ENCODE data around the gene PDGFA.

PDGFA gene

GRCh38 chr7:556837-557557 is 37.4 kb upstream of the PDGFA start:
- TF ChIP-seq, protein P1, sequence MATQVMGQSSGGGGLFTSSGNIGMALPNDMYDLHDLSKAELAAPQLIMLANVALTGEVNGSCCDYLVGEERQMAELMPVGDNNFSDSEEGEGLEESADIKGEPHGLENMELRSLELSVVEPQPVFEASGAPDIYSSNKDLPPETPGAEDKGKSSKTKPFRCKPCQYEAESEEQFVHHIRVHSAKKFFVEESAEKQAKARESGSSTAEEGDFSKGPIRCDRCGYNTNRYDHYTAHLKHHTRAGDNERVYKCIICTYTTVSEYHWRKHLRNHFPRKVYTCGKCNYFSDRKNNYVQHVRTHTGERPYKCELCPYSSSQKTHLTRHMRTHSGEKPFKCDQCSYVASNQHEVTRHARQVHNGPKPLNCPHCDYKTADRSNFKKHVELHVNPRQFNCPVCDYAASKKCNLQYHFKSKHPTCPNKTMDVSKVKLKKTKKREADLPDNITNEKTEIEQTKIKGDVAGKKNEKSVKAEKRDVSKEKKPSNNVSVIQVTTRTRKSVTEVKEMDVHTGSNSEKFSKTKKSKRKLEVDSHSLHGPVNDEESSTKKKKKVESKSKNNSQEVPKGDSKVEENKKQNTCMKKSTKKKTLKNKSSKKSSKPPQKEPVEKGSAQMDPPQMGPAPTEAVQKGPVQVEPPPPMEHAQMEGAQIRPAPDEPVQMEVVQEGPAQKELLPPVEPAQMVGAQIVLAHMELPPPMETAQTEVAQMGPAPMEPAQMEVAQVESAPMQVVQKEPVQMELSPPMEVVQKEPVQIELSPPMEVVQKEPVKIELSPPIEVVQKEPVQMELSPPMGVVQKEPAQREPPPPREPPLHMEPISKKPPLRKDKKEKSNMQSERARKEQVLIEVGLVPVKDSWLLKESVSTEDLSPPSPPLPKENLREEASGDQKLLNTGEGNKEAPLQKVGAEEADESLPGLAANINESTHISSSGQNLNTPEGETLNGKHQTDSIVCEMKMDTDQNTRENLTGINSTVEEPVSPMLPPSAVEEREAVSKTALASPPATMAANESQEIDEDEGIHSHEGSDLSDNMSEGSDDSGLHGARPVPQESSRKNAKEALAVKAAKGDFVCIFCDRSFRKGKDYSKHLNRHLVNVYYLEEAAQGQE (IDR thresholded peaks at IDR 0.05; ENCODE audit: insufficient read depth in 1 of 2, low read depth in 2 of 2, low read length in 2 of 2): no peak
- no peak for TF ChIP-seq SIN3A (IDR thresholded peaks at IDR 0.05; ENCODE audit: borderline replicate concordance, insufficient read depth, low read length)
- no peak for TF ChIP-seq POLR2AphosphoS5 (IDR thresholded peaks at IDR 0.05; ENCODE audit: low read depth, low read length)
- TF ChIP-seq TAF1 (IDR thresholded peaks at IDR 0.05; ENCODE audit: borderline replicate concordance, insufficient read depth, low read length): no peak

DNA sequence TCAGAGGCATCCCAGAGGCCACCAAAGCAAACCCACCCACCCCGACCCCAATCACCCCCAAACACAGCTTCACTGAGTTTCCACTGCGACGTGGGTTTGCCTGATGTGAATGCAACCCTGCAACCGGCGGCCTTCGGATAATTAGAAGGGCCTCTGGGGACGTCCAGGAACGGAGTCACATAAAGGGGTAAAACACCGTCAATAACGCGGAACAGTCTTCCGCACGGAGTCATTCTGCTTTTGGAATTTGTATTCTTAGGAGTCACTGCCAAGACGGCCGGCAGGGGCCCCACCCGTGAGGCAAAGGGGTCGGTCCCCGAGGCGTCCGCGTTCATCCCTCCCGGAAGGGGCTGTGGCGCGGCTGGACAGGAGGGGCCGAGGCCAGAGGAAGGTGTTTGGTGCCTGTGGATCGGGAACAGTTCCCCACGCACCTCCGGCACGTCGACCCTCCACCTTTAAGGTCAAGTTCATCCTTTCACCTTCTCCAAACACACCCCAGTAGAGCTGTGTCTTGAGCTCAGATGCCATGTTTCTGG is 36.7 kb upstream of the PDGFA start:
- TF ChIP-seq POLR2AphosphoS5 (IDR thresholded peaks at IDR 0.05; ENCODE audit: low read depth, low read length): no peak
- TF ChIP-seq FOXP2 (optimal IDR thresholded peaks at IDR 0.05; ENCODE audit: borderline replicate concordance, extremely low read depth, extremely low read length, insufficient read depth): no peak
- TF ChIP-seq, protein P1 (IDR thresholded peaks at IDR 0.05; ENCODE audit: insufficient read depth in 1 of 2, low read depth in 2 of 2, low read length in 2 of 2): no peak
- no peak for TF ChIP-seq TAF1 (IDR thresholded peaks at IDR 0.05; ENCODE audit: borderline replicate concordance, insufficient read depth, low read length)
- no peak for TF ChIP-seq SIN3A (IDR thresholded peaks at IDR 0.05; ENCODE audit: borderline replicate concordance, insufficient read depth, low read length)

- TF ChIP-seq POLR2AphosphoS5 (IDR thresholded peaks at IDR 0.05; ENCODE audit: low read depth, low read length) (no peak), SIN3A (IDR thresholded peaks at IDR 0.05; ENCODE audit: borderline replicate concordance, insufficient read depth, low read length) (no peak), TAF1 (IDR thresholded peaks at IDR 0.05; ENCODE audit: borderline replicate concordance, insufficient read depth, low read length) (no peak), FOXP2 (optimal IDR thresholded peaks at IDR 0.05; ENCODE audit: borderline replicate concordance, extremely low read depth, extremely low read length, insufficient read depth) (no peak)
- TF ChIP-seq, protein P1 (IDR thresholded peaks at IDR 0.05; ENCODE audit: insufficient read depth in 1 of 2, low read depth in 2 of 2, low read length in 2 of 2): no peak
Measured at GRCh38 chr7:555551-556160, 36.0 kb upstream of the PDGFA start.

DNA sequence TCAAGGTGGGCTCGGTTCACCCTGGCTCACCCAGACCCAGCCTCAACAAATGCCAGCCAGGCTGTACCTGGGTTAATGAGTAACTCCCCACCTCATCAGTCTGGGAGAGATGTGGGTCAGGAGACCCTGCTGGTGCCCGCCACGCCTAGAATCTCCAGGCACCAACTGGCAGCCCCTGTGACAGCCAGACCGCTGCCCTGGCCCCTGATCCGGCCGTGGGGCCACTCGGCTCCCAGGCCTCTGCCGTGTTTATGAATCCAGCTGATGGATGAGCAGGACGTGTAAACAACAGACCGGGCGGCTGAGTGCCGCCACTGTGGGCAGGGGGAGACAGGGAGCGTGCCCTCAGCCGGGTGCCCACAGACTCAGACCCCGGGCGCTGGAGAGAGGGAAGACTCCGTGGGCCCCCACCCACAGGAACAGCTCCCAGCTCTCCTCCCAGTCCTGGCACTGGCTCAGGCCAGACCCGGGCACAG is 34.0 kb upstream of the PDGFA start:
- TF ChIP-seq TAF1 (IDR thresholded peaks at IDR 0.05; ENCODE audit: borderline replicate concordance, insufficient read depth, low read length) (no peak), FOXP2 (optimal IDR thresholded peaks at IDR 0.05; ENCODE audit: borderline replicate concordance, extremely low read depth, extremely low read length, insufficient read depth) (no peak), POLR2AphosphoS5 (IDR thresholded peaks at IDR 0.05; ENCODE audit: low read depth, low read length) (no peak)
- TF ChIP-seq, protein P1 (IDR thresholded peaks at IDR 0.05; ENCODE audit: insufficient read depth in 1 of 2, low read depth in 2 of 2, low read length in 2 of 2): no peak
